Gastroesophageal sphincter (tissue), 3 donors: Measurements from ENCODE around the gene C17orf107.

Experiments used
- CTCF ChIP-seq, 4 experiments: fragments of 200-600 bp in 2 of 4; fragments of 450-650 bp in 2 of 4; sonication (generic) in 1 of 4; IDR thresholded peaks; one replicate each; pipeline ENCODE4 v1.5.1; 2017 to 2019; ENCODE audit warnings: antibody characterized with exemption in 4 of 4, mild to moderate bottlenecking in 2 of 4, moderate library complexity in 2 of 4
- EP300 ChIP-seq: sonication (generic); formaldehyde crosslinking; IDR thresholded peaks from one replicate; pipeline ENCODE4 v1.6.1; 2017; ENCODE audit warnings: antibody characterized with exemption, mild to moderate bottlenecking
- POLR2A ChIP-seq, 2 donors: fragments of 450-650 bp; IDR thresholded peaks; one replicate each; pipeline ENCODE4 v1.6.1; 2017; ENCODE audit warnings: antibody characterized with exemption in 2 of 2, mild to moderate bottlenecking in 2 of 2, moderate library complexity in 1 of 2

GRCh38 chr17:4941319-4941610 lies 41.9 kb downstream of the C17orf107 start:
- no peak for TF ChIP-seq CTCF (IDR thresholded peaks at IDR 0.05)
- TF ChIP-seq POLR2A (IDR thresholded peaks at IDR 0.05), result no peak
- TF ChIP-seq EP300, result no peak
